Gastroesophageal sphincter (tissue), 4 donors: ENCODE results near the gene P2RX1. TPM values are rescaled to one million over a fixed set of nuclear protein-coding genes. Genes with fewer than 3 reads are reported as not detected.
A peak's percentile ranks its signal among the peaks of the same experiment; 100 is the strongest.

Experiments used
- ATAC-seq: fragments of 150-250 bp; one replicate; pipeline ENCODE4 v1.9.1; 2016; ENCODE audit warnings: mild to moderate bottlenecking, moderate library complexity
- H3K27ac ChIP-seq, 4 donors: fragments of 200-600 bp; sonication (generic) in 3 of 4; 1 replicate in 3 of 4; 2 replicates in 1 of 4; pipeline ENCODE4 v1.5.1; 2016 to 2019
- H3K27me3 ChIP-seq: fragments of 200-600 bp; sonication (generic); one replicate; pipeline ENCODE4 v1.5.1; 2019
- H3K36me3 ChIP-seq, 2 donors: fragments of 200-600 bp; sonication (generic); one replicate each; pipeline ENCODE4 v1.5.1; 2019; ENCODE audit warnings: control low read depth in 1 of 2
- H3K4me1 ChIP-seq, 3 donors: fragments of 200-600 bp; sonication (generic); 1 replicate in 2 of 3; 2 replicates in 1 of 3; pipeline ENCODE4 v1.5.1; 2016 to 2019; ENCODE audit warnings: control low read depth in 2 of 3
- H3K4me3 ChIP-seq, 2 donors: fragments of 200-600 bp; sonication (generic); one replicate each; pipeline ENCODE4 v1.5.1; 2019; ENCODE audit warnings: mild to moderate bottlenecking in 1 of 2, moderate library complexity in 1 of 2
- H3K9me3 ChIP-seq, 3 donors: fragments of 200-600 bp; sonication (generic); one replicate each; pipeline ENCODE4 v1.5.1; 2017 to 2019; ENCODE audit warnings: control low read depth in 2 of 3
- CTCF ChIP-seq, 4 experiments: fragments of 200-600 bp in 2 of 4; fragments of 450-650 bp in 2 of 4; sonication (generic) in 1 of 4; IDR thresholded peaks; one replicate each; pipeline ENCODE4 v1.5.1; 2017 to 2019; ENCODE audit warnings: antibody characterized with exemption in 4 of 4, mild to moderate bottlenecking in 2 of 4, moderate library complexity in 2 of 4
- EP300 ChIP-seq: sonication (generic); formaldehyde crosslinking; IDR thresholded peaks from one replicate; pipeline ENCODE4 v1.6.1; 2017; ENCODE audit warnings: antibody characterized with exemption, mild to moderate bottlenecking
- POLR2A ChIP-seq, 2 donors: fragments of 450-650 bp; IDR thresholded peaks; one replicate each; pipeline ENCODE4 v1.6.1; 2017; ENCODE audit warnings: antibody characterized with exemption in 2 of 2, mild to moderate bottlenecking in 2 of 2, moderate library complexity in 1 of 2
- POLR2AphosphoS5 ChIP-seq: sonication (generic); formaldehyde crosslinking; IDR thresholded peaks from one replicate; pipeline ENCODE4 v1.6.1; 2017; ENCODE audit warnings: antibody characterized with exemption
- WGBS, 2 donors: methylation state at CpG; one replicate each; pipeline ENCODE4 v1.1.5; 2018; ENCODE audit warnings: low coverage in 1 of 2; 5-methylcytosine and 5-hydroxymethylcytosine counted together
- total RNA-seq, 4 donors: library from RNA; depleted of rRNA; stranded (reverse); fragments of >200 nt; gene quantifications; one replicate each; pipeline ENCODE4 v1.1.0, GENCODE V29; 2016

P2RX1 gene
- 10 to 100 TPM in 1 of 4 donors, 1 to 10 TPM in 3; 1.6 to 11.6 (median 3.2) TPM for total RNA-seq

GRCh38 chr17:3915995-3916696 lies at the start of gene P2RX1:
Gene P2RX1 (minus strand): TSS chr17:3916465. CDS start chr17:3916225, 240 bp downstream.
- Histone ChIP-seq H3K27ac (peak within 1 kb of the TSS in 3 of 4 donors; percentile 28 to 76 (median 54)), H3K36me3 (no peaks in the 10 kb centered on the region), H3K4me1 (peaks cover 0 to 49% (median 7%) of the 10 kb centered on the region in 3 donors), H3K9me3 (no peaks in the 10 kb centered on the region), H3K27me3 (no peaks in the 10 kb centered on the region), H3K4me3 (peak within 1 kb of the TSS in 1 of 2 donors; percentile 32)
- ATAC-seq: no peak
- no CpG with 5 or more reads among the region's 28 CpGs for WGBS, 2 donors
- TF ChIP-seq POLR2A (IDR thresholded peaks at IDR 0.05) (no peak), POLR2AphosphoS5 (no peak), EP300 (no peak), CTCF (IDR thresholded peaks at IDR 0.05) (no peak)

- Histone ChIP-seq H3K4me1 (peaks cover 0 to 54% (median 0%) of the 10 kb centered on the region in 3 donors), H3K9me3 (no peaks in the 10 kb centered on the region), H3K27me3 (peaks cover 47% of the 10 kb centered on the region), H3K27ac (peak overlapping the region in 3 of 4 donors; percentile 51 to 68 (median 68)), H3K36me3 (no peaks in the 10 kb centered on the region), H3K4me3 (peak overlapping the region; percentile 49 to 60)
- TF ChIP-seq CTCF (IDR thresholded peaks at IDR 0.05): peak in 1 of 4 experiments; percentile 23
- TF ChIP-seq POLR2A (IDR thresholded peaks at IDR 0.05): no peak
- no peak for TF ChIP-seq EP300
- WGBS, 2 donors: 24 to 52% methylated on average over 5 to 8 of the region's 17 CpGs
- peak; percentile 21 for ATAC-seq
Measured at GRCh38 chr17:3965118-3965800, 49.0 kb upstream of the P2RX1 start.

GRCh38 chr17:3964203-3965117 lies 48.2 kb upstream of the P2RX1 start, which contains the start of gene ATP2A3:
Gene ATP2A3 (minus strand): TSS chr17:3964437. CDS start chr17:3964291, 146 bp downstream.
- peak within 1 kb of the TSS; percentile 49 to 60 for H3K4me3 ChIP-seq
- peak in 1 of 2 donors; percentile 31 for TF ChIP-seq POLR2A (IDR thresholded peaks at IDR 0.05)
- TF ChIP-seq POLR2AphosphoS5: no peak
- no peak for TF ChIP-seq CTCF (IDR thresholded peaks at IDR 0.05)
- TF ChIP-seq EP300: no peak
- H3K27ac ChIP-seq: peak within 1 kb of the TSS in 3 of 4 donors; percentile 51 to 68 (median 68)
- no peaks in the 10 kb centered on the region for H3K36me3 ChIP-seq
- peaks cover 47% of the 10 kb centered on the region for H3K27me3 ChIP-seq
- H3K9me3 ChIP-seq: no peaks in the 10 kb centered on the region
- WGBS, 2 donors: 100% methylated on average over 1 of the region's 92 CpGs; no CpG with 5 or more reads in 1 of the 2 donors
- peaks cover 0 to 62% (median 3%) of the 10 kb centered on the region in 3 donors for H3K4me1 ChIP-seq
- ATAC-seq: peak; percentile 40

- Histone ChIP-seq H3K36me3 (no peaks in the 10 kb centered on the region), H3K27ac (peak overlapping the region in 3 of 4 donors; percentile 51 to 68 (median 68)), H3K4me3 (peak overlapping the region; percentile 49 to 60), H3K4me1 (peaks cover 0 to 68% (median 6%) of the 10 kb centered on the region in 3 donors), H3K27me3 (peaks cover 47% of the 10 kb centered on the region), H3K9me3 (no peaks in the 10 kb centered on the region)
- TF ChIP-seq CTCF (IDR thresholded peaks at IDR 0.05) (no peak), POLR2A (IDR thresholded peaks at IDR 0.05) (no peak), EP300 (no peak), POLR2AphosphoS5 (no peak)
- no peak for ATAC-seq
- WGBS, 2 donors: 60% methylated on average over 2 of the region's 64 CpGs; no CpG with 5 or more reads in 1 of the 2 donors
Measured at GRCh38 chr17:3963237-3964201, 47.3 kb upstream of the P2RX1 start.
